HG03432 (cell line): Measurements from ENCODE around the gene CYREN.
A peak's percentile ranks its signal among the peaks of the same experiment; 100 is the strongest.
"Not testable (repeated sequence)": the region's sequence is repeated elsewhere in the genome, so short reads cannot be mapped to it uniquely, and the experiment has no call there.

Experiments used
- ATAC-seq: cut with Tn5 transposase; IDR thresholded peaks from one replicate; pipeline ENCODE4 v1.9.1; 2021; ENCODE audit warnings: mild to moderate bottlenecking, moderate library complexity; ENCODE audit not compliant: unreplicated experiment

The CYREN gene

DNA sequence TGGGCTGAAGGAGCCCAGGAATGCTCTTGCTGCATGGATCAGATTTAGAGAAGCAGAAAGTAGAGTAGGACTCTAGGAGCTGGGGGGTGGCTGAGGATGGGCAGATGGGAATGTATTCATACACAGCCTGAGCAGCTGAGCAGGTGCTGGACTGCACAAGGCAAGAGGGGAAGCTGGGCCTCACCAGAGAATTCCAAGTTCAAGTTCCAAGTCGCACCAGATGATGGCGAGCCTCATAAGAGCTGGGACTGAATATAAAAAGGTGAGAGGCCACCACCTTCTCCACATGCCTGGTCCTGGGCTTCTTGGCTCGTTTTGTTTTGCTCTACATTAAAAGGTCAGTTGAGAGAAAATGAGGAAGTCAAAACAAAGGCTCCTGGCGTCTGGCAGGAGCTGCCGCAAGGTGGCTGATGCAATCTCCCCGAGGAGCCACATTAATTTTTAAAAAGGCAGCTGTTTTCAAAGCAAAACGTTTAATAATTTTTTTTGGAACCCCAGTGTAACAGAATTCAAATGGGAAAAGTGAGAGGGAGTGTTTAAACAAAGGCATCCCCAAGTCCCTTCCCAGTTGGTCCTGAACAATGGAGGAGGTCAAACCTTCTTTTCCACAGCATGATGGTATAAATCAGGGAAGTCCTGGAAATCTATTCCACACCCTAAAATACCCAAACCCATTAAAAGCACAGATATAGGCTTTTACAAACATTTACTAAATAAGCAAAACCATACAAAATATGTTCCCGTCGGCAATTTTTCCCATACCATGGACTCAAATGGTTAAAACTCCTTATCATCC, 9.5 kb downstream of the CYREN start:
- no peak for ATAC-seq

DNA sequence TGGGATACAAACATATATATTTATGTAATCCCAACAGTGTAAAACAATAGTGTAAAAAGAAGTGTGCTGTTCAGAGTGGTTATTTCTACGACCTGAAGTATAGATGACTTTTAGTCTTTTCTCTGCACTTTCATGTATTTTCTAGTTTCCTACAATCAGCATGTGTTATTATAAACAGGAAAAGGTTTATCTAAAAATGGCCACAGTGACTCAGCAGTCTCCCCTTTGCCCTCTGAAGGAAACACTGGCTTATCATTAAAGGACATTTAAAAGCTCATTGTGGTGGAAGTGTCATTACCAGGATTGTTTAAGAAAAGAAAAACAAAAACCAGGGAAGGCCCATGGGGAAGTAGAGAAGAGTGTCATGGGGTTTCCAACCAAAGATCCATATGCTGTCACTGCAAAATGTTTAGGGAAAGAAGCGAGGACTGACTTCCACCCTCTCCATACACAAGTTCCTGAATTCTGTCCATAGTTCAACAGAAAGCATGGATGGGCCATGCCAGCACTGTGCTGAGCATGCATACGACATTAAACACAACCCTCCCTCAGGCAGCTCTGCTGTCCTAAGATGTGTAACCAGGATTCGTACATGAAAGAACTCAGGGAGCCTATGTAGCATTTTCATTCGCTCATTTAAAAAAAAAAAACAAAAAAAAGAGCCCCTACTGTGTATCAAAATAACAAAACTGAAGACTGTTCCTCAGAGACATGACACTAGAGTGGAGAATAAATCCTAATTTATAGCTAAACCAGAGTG, 10.2 kb downstream of the CYREN start:
- ATAC-seq = peak; percentile 57

DNA sequence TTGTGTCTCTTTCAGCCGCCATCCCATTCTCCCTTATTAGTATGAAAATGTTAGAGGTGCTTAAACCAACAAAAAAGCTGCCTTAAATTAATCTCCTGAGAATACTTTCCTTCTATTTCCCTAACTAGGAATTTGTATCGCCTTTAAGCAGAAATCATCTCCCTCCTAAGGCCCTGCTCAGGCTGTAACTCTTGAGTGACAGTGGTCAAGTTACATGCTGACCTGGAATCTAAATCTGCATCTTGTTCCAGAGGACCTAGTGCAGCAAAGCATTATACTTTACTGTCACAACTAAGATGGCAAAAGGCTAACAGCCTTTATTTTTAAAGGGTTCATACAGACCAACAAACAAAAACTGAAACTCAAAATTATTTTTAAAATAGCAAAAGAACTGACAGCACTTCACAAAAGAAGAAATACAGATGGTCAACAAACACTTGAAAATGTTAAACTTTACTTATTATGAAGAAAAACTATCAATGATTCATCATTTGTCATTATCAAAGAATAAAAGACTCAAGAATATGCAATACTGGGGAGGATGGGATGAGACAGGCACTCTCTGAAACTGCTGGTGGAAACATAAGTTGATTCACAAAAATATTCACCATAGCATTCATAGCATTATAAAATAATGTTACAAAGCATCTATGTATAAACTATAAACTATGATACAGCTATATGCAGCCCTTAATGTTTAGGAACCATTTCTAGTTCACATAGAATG, 11.0 kb downstream of the CYREN start:
- ATAC-seq = no peak

DNA sequence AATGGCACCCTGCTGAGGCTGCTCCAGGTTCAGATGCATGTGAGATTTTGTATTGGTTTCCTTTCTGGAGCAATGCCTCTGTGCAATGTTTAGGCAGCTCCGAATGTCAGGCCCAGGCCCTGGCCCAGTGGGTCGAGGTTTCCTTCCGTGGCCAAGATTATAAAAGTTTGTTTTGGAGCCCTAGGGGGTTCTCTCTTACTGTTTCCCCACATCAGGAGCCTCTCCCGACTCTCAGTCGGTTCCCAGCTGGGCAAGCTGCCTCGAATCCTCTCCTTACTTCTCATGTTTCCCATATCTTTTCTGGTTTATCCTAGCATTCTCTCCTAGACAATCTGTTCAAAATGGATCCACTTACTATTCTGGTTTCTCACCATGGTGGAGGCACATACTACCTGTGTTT, 11.6 kb downstream of the CYREN start:
- no peak for ATAC-seq

GRCh38 chr7:135158141-135158655, 12.3 kb downstream of the CYREN start:
- ATAC-seq = no peak

DNA sequence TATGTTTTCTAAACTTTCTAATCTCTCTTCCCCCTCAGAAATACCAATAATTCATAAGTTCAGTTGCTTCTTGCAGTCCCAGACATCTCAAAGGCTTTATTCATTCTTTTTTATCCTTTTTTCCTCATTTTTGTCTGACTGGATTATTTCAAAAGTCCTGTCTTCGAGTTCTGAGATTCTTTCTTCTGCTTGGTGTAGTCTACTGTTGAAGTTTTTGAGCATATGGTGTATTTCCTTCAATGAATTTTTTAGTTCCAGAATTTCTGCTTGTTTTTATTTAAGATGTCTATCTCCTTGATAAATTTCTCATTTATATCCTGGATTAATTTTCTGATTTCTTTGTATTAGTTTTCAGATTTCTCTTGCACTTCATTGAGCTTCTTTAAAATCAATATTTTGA, 14.2 kb downstream of the CYREN start:
- no peak for ATAC-seq

DNA sequence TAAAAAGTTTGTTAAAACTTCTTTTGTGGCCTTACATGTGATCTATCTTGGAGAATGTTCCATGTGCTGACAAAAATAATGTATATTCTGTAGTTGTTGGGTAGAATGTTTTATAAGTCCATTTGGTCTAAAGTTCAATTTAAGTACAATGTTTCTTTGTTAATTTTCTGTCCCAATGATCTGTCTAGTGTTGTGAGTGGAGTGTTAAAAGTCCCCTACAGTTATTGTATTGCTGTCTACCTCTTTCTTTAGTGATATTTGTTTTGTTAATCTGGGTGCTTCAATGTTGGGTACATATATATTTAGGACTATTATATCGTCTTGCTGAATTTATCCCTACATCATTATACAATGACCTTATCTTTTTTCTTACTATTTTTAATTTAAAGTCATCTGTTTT, 15.8 kb downstream of the CYREN start:
- ATAC-seq = no peak

DNA sequence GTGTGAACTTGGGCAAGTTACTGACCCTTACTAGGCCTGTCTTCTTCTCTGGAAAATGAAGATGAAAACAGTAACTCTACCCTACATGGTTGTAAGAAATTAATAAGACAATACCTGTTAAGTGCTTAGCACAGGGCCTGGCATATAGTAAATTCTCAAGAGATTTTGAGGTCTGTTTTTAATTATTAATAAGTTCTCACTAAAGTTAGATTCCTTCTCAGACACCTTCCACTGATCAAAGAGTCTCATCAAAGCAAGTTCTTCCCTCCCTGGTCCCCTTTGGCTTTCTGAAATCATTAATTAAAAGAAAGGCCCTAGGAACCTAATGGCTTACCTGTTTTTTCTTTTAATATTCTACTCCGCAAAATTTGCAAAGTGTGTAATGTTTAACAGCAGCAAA, 18.1 kb downstream of the CYREN start:
- ATAC-seq = no peak

GRCh38 chr7:135151533-135151932, 19.0 kb downstream of the CYREN start:
- no peak for ATAC-seq

- no peak for ATAC-seq
Measured at GRCh38 chr7:135151132-135151531, 19.4 kb downstream of the CYREN start.

GRCh38 chr7:135150072-135150782, 20.3 kb downstream of the CYREN start:
- ATAC-seq = no peak

DNA sequence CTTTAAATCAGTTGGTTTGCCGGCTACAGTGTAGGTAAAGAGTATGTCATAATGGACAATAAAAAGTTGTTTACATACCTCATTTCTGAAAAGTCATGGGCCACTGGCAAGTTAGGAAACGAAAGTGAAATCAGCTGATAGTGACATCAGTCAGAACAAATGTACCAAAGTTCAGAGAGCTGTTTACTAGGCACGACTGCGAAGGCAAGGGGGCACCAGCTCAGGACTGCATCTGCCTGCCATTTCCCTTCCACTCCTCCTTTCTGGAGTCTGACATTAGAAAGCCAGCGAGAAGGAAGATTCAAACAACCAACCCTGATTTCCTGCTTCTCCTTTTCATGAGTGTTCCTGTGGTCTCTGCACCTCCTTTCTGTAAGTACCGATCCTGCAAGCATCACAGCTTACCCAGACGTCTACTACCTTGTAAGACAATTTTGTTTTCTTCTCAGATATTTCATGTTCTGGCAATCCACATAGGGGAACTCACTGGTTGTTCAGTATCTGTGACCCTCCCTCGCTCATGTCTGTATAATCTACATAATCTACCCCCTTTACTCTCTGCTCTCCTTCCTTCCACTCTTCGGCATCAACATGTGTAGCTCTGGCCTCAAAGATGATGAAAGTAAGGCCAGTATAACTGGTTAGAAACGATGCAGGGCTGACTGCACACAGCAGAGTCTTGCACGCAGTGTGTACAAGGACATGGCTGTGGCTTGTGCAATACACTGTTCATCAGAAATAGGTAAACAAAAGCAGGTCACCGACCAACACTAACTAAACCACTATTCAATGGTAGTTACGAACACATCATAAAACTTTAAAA, 22.4 kb downstream of the CYREN start, which contains the start of gene TMEM140:
TMEM140 (plus strand) TSS at position 174 of the 823 bp plus-strand sequence. CDS start 16,370 bp downstream, outside the sequence.
- peak; percentile 78 for ATAC-seq

- no peak for ATAC-seq
Measured at GRCh38 chr7:135147341-135147898, 23.1 kb downstream of the CYREN start.

GRCh38 chr7:135143885-135144668, 26.4 kb downstream of the CYREN start:
- ATAC-seq = no peak

GRCh38 chr7:135129579-135129978, 40.9 kb downstream of the CYREN start:
- ATAC-seq = no peak

- ATAC-seq = no peak
Measured at GRCh38 chr7:135128931-135129330, 41.6 kb downstream of the CYREN start.

- ATAC-seq = not testable (repeated sequence)
Measured at GRCh38 chr7:135124631-135125030, 45.9 kb downstream of the CYREN start.

DNA sequence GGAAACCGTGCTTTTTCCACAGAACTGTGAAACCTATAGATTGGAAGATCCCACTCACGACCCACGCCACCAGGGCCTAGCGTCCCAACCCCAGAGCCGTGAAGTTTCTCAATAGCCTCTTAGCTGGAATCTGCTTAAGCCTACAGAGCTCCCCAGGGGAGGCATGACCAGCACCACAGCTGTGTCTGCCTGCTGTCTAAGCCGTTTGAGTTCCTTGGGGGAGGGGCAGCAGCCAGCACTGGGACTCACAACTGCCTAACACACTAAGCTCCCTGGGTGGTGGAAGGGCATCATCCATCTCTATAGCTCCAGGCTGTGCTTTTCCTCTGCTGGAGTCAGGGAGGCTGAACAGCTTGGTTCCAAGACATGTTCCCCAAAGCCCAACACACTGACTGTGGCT, 48.6 kb downstream of the CYREN start:
- ATAC-seq = no peak

DNA sequence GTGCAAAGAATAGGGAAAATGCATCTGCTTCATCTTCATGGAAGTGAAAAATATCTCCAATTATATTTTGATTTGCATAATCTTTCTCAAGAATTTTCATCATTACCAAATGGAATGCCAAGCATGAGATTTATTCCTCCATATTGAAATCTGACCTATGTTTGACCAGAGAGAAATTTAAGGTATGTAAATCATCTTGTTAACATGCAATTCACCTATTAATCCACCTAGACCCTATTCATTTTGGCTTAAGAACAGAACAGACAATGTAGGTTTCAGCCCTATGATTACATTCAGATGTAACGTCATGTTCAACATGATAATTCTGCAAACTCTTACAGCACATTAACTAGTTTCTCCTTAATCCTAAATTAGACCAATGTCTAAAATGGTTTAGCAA, 53.4 kb downstream of the CYREN start:
- ATAC-seq = no peak
